Adrenal gland (tissue), 12 donors: Measurements from ENCODE around the gene MAGI2. TPM values are rescaled to one million over a fixed set of nuclear protein-coding genes. Genes with fewer than 3 reads are reported as not detected.

Experiments used
- DNase-seq, 7 donors: peaks; one replicate each; pipeline ENCODE4 v3.0.0-alpha.2; 2019 to 2020
- H3K27ac ChIP-seq, 5 donors: fragments of 200-600 bp; sonication (generic) in 4 of 5; 1 replicate in 3 of 5; 2 replicates in 2 of 5; pipeline versions ENCODE4 v1.5.1 to v1.8.0; 2016 to 2020; ENCODE audit warnings: mild to moderate bottlenecking in 1 of 5
- H3K27me3 ChIP-seq: fragments of 200-600 bp; 2 replicates; pipeline ENCODE4 v1.8.0; 2021
- H3K36me3 ChIP-seq, 2 donors: fragments of 200-600 bp; replicated peaks in 1 of 2; 1 replicate in 1 of 2; 2 replicates in 1 of 2; pipeline versions ENCODE4 v1.5.1 to v1.8.0; 2018 to 2022
- H3K4me1 ChIP-seq, 2 donors: fragments of 200-600 bp; replicated peaks in 1 of 2; 1 replicate in 1 of 2; 2 replicates in 1 of 2; pipeline versions ENCODE4 v1.5.1 to v1.8.0; 2018 to 2021
- H3K4me3 ChIP-seq, 4 donors: fragments of 200-600 bp; sonication (generic) in 3 of 4; one replicate each; pipeline ENCODE4 v1.5.1; 2016 to 2018
- H3K9me3 ChIP-seq, 3 donors: fragments of 200-600 bp; sonication (generic) in 1 of 3; replicated peaks in 1 of 3; 1 replicate in 2 of 3; 2 replicates in 1 of 3; pipeline versions ENCODE4 v1.5.1 to v1.8.0; 2016 to 2021
- POLR2A ChIP-seq, 2 donors: fragments of 450-650 bp; IDR thresholded peaks; one replicate each; pipeline ENCODE4 v1.6.1; 2017; ENCODE audit warnings: antibody characterized with exemption in 2 of 2, mild to moderate bottlenecking in 2 of 2, moderate library complexity in 1 of 2
- WGBS, 4 donors: extraction: QIAGEN DNeasy Blood & Tissue Kit in 2 of 4; methylation state at CpG; one replicate each; pipeline versions ENCODE4 v1.1.5 to v1.1.7; 2013 to 2017; 5-methylcytosine and 5-hydroxymethylcytosine counted together
- intact Hi-C, 2 donors: fragments of 100-400 bp; cut with DNase I; formaldehyde crosslinking; loops; one replicate each; pipeline versions ENCODE4 v1.14.1 to v1.15.0; 2022 to 2023
- polyA plus RNA-seq, 3 donors: library from polyadenylated mRNA; stranded (reverse); fragments of 200-250 nt in 2 of 3; fragments of 350-450 nt in 1 of 3; fragmentation: Illumina TruSeq in 1 of 3; extraction: RNeasy Lipid Tissue Mini Kit (QIAGEN cat#74804) in 1 of 3; gene quantifications; one replicate each; pipeline ENCODE4 v1.2.3, GENCODE V29; 2013 to 2014
- total RNA-seq, 9 donors: library from RNA; depleted of rRNA in 4 of 9; stranded (reverse); fragments of >200 nt in 4 of 9; fragments of 120-200 nt in 1 of 9; fragmentation: NEBNext Ultra II Directional in 1 of 9; extraction: Animal tissue kit (Norgen Biotek cat#: 25700) in 1 of 9; gene quantifications; one replicate each; pipeline versions ENCODE4 v1.1.0 to v1.2.4, GENCODE V29; 2013 to 2023
- TF ChIP-seq, protein P1 (sequence below), 6 experiments: fragments of 450-650 bp in 4 of 6; fragments of 200-600 bp in 2 of 6; sonication (generic) in 1 of 6; IDR thresholded peaks; 1 replicate in 5 of 6; 2 replicates in 1 of 6; pipeline versions ENCODE4 v1.5.1 to v1.8.0; 2016 to 2021; ENCODE audit warnings: antibody characterized with exemption in 6 of 6, mild to moderate bottlenecking in 2 of 6, moderate library complexity in 1 of 6
- donor health status: healthy with polysubstance abuse.
- donor health status: Bipolar disorder and iron deficiency.
- donor health status: DM: yes; HTN: yes; CAD: no.
- donor health status: DM: no; HTN: no; CAD: no.
- donor health status: DM: no; HTN: no; CAD: no.
- donor health status: DM: yes; HTN: yes; CAD: no.

MAGI2 gene
- total and polyA plus RNA-seq, 12 donors = 3.2 to 37.1 (median 17.1) TPM

DNA sequence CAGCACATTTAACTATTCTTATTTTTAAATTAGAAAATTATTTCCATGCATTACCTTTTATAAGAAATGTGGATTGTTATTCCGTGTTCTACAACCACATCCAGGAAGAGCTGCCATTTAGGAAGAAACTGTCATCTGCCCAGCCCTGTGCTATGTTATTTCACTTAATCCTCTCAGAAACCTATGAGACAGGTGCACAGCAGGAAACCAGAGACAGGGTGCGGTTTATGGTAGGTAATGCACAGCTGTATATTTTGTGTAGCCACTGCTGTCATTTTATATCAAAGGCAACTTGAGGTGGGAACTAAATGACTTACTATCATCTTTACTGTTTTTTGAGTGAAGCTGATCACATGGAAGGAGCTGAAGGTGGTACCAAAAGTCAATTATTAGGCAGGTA is 232.3 kb downstream of the MAGI2 start:
- Histone ChIP-seq H3K9me3 (no peaks in the 10 kb centered on the region), H3K27ac (no peak overlapping the region), H3K4me1 (no peaks in the 10 kb centered on the region), H3K4me3 (no peak overlapping the region), H3K27me3 (no peaks in the 10 kb centered on the region), H3K36me3 (no peaks in the 10 kb centered on the region)
- 89 to 95% (median 94%) methylated on average over 2 of the region's 2 CpGs for WGBS, 4 donors
- intact Hi-C loops = no loop called here
- DNase-seq = no peak
- TF ChIP-seq, protein P1, sequence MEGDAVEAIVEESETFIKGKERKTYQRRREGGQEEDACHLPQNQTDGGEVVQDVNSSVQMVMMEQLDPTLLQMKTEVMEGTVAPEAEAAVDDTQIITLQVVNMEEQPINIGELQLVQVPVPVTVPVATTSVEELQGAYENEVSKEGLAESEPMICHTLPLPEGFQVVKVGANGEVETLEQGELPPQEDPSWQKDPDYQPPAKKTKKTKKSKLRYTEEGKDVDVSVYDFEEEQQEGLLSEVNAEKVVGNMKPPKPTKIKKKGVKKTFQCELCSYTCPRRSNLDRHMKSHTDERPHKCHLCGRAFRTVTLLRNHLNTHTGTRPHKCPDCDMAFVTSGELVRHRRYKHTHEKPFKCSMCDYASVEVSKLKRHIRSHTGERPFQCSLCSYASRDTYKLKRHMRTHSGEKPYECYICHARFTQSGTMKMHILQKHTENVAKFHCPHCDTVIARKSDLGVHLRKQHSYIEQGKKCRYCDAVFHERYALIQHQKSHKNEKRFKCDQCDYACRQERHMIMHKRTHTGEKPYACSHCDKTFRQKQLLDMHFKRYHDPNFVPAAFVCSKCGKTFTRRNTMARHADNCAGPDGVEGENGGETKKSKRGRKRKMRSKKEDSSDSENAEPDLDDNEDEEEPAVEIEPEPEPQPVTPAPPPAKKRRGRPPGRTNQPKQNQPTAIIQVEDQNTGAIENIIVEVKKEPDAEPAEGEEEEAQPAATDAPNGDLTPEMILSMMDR (IDR thresholded peaks at IDR 0.05) = no peak
- TF ChIP-seq POLR2A (IDR thresholded peaks at IDR 0.05) = no peak

DNA sequence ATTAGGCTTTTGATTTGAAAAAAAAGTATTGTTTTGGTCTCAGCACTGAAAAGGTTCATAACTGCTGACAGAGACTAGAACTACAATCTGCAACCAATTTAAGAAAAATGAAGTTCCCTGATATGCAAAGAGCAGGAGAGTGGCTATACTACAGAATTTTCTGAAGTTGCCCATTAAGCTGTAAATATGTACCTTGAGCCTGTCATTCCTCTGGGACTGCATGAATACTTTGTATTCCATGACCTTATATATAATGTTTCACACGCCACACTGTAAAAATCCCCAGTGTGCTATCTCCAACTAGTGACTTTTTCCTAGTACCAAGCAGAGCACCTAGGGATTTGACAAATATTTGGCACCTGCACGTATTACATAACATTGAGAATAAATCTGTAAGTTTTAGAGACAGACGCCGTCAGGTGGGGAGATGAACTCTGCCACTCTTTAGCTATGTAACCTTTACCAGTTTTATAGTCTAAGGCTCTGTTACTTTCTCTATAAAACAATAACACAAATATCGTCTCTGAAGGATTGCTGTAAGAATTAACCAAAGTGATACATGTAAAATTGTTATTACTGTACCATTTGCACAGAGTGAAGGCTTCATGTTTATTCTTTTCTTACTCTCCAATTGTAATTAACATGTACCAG is 235.4 kb downstream of the MAGI2 start:
- 91 to 96% (median 94%) methylated on average over 5 of the region's 5 CpGs for WGBS, 4 donors
- TF ChIP-seq, protein P1 (IDR thresholded peaks at IDR 0.05) = no peak
- no peak for TF ChIP-seq POLR2A (IDR thresholded peaks at IDR 0.05)
- Histone ChIP-seq H3K4me1 (no peaks in the 10 kb centered on the region), H3K27ac (no peak overlapping the region), H3K36me3 (no peaks in the 10 kb centered on the region), H3K9me3 (no peaks in the 10 kb centered on the region), H3K27me3 (no peaks in the 10 kb centered on the region), H3K4me3 (no peak overlapping the region)
- no peak for DNase-seq
- intact Hi-C loops = no loop called here

DNA sequence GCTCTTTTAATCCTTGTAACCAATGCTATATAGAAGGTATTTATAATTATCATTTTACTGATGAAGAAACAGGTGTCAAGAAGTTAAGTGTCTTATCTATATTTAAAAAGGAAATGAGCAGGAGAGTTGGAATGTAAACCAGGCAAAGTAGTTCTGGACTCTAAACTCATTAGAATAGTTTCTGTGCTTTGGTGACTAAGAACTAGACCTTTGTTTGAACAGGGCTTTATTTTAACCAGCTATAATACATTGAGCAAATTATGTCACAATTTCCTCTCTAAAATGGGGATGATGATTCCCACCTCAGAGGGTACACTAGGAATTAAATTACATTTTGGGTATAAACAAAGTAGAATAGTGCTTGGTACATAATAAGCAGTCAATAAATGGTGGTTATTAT is 236.0 kb downstream of the MAGI2 start:
- peaks cover 0 to 2% of the 10 kb centered on the region in 2 donors for H3K4me1 ChIP-seq
- no peaks in the 10 kb centered on the region for H3K36me3 ChIP-seq
- H3K9me3 ChIP-seq = no peaks in the 10 kb centered on the region
- DNase-seq = no peak
- no peak overlapping the region for H3K27ac ChIP-seq
- no peaks in the 10 kb centered on the region for H3K27me3 ChIP-seq
- TF ChIP-seq, protein P1 (IDR thresholded peaks at IDR 0.05) = no peak
- no peak for TF ChIP-seq POLR2A (IDR thresholded peaks at IDR 0.05)
- no peak overlapping the region for H3K4me3 ChIP-seq
- intact Hi-C loops = no loop called here

DNA sequence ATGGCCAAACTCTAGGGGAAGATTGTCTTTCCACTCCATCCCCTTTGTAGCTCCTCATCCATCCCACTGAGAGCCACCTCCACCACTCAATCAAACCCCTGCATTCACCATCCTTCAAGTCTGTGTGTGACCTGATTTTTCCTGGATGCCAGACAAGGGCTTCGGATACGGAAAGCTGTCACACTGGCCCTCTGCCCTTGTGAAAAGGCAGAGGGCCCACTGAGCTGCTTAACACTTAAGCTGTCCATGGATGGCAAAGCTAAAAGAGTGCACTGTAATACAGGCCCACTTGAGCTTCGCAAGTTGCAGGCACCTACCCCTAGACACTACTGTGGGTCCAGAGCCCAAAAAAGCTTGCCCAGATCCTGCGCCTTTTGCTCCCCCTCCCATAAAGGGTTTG is 237.2 kb downstream of the MAGI2 start:
- no peaks in the 10 kb centered on the region for H3K9me3 ChIP-seq
- no peaks in the 10 kb centered on the region for H3K36me3 ChIP-seq
- H3K27ac ChIP-seq = no peak overlapping the region
- H3K27me3 ChIP-seq = no peaks in the 10 kb centered on the region
- intact Hi-C loops = no loop called here
- TF ChIP-seq, protein P1 (IDR thresholded peaks at IDR 0.05) = no peak
- TF ChIP-seq POLR2A (IDR thresholded peaks at IDR 0.05) = no peak
- WGBS, 4 donors = 89 to 93% (median 92%) methylated on average over 3 to 4 of the region's 4 CpGs
- peaks cover 0 to 10% of the 10 kb centered on the region in 2 donors for H3K4me1 ChIP-seq
- DNase-seq = no peak
- no peak overlapping the region for H3K4me3 ChIP-seq
